Measurements from ENCODE around the gene ZNF396.
A peak's percentile ranks its signal among the peaks of the same experiment; 100 is the strongest.

Gene ZNF396

GRCh38 chr18:35374708-35375107 is 2.4 kb downstream of the ZNF396 start:
- Histone ChIP-seq H3K27me3 (ENCODE audit: insufficient read depth, low read length) (peaks cover 7% of the 10 kb centered on the region), H3K4me3 (ENCODE audit: low read length) (no peak overlapping the region), H3K36me3 (ENCODE audit: insufficient read depth, low read length) (no peaks in the 10 kb centered on the region), H3K4me1 (ENCODE audit: insufficient read depth, low read length) (no peaks in the 10 kb centered on the region), H2AFZ (ENCODE audit: low read depth, low read length) (no peak overlapping the region), H3K9me3 (ENCODE audit: low read length) (no peaks in the 10 kb centered on the region)

- H3K4me1 ChIP-seq (ENCODE audit: insufficient read depth, low read length), result no peaks in the 10 kb centered on the region
These were observed 5.5 kb downstream of the ZNF396 start for GRCh38 chr18:35371412-35372195.

GRCh38 chr18:35369126-35369525 is 8.0 kb downstream of the ZNF396 start:
- Histone ChIP-seq H2AFZ (ENCODE audit: low read depth, low read length) (no peak overlapping the region), H3K4me3 (ENCODE audit: low read length) (no peak overlapping the region), H3K4me1 (ENCODE audit: insufficient read depth, low read length) (no peaks in the 10 kb centered on the region), H3K9me3 (ENCODE audit: low read length) (no peaks in the 10 kb centered on the region), H3K36me3 (ENCODE audit: insufficient read depth, low read length) (no peaks in the 10 kb centered on the region), H3K27me3 (ENCODE audit: insufficient read depth, low read length) (no peaks in the 10 kb centered on the region)

More at GRCh38 chr18:35371412-35372195, 5.5 kb downstream of the ZNF396 start:
- no peaks in the 10 kb centered on the region for H3K27me3 ChIP-seq (ENCODE audit: insufficient read depth, low read length)
- H3K36me3 ChIP-seq (ENCODE audit: insufficient read depth, low read length), result no peaks in the 10 kb centered on the region
- H2AFZ ChIP-seq (ENCODE audit: low read depth, low read length), result no peak overlapping the region
- H3K4me3 ChIP-seq (ENCODE audit: low read length), result no peak overlapping the region
- no peaks in the 10 kb centered on the region for H3K9me3 ChIP-seq (ENCODE audit: low read length)

- Histone ChIP-seq H3K9me3 (ENCODE audit: low read length) (no peaks in the 10 kb centered on the region), H3K27me3 (ENCODE audit: insufficient read depth, low read length) (no peaks in the 10 kb centered on the region), H2AFZ (ENCODE audit: low read depth, low read length) (no peak overlapping the region), H3K4me3 (ENCODE audit: low read length) (no peak overlapping the region), H3K4me1 (ENCODE audit: insufficient read depth, low read length) (no peaks in the 10 kb centered on the region), H3K36me3 (ENCODE audit: insufficient read depth, low read length) (no peaks in the 10 kb centered on the region)
These were observed 8.5 kb downstream of the ZNF396 start for GRCh38 chr18:35368595-35368994.

- H3K27me3 ChIP-seq (ENCODE audit: insufficient read depth, low read length), result no peaks in the 10 kb centered on the region
- no peaks in the 10 kb centered on the region for H3K4me1 ChIP-seq (ENCODE audit: insufficient read depth, low read length)
- no peak overlapping the region for H2AFZ ChIP-seq (ENCODE audit: low read depth, low read length)
- H3K9me3 ChIP-seq (ENCODE audit: low read length), result no peaks in the 10 kb centered on the region
- no peak overlapping the region for H3K4me3 ChIP-seq (ENCODE audit: low read length)
- H3K36me3 ChIP-seq (ENCODE audit: insufficient read depth, low read length), result no peaks in the 10 kb centered on the region
These were observed 14.6 kb downstream of the ZNF396 start for GRCh38 chr18:35362531-35362930.

- Histone ChIP-seq H3K36me3 (ENCODE audit: insufficient read depth, low read length) (no peaks in the 10 kb centered on the region), H3K4me1 (ENCODE audit: insufficient read depth, low read length) (no peaks in the 10 kb centered on the region), H3K4me3 (ENCODE audit: low read length) (no peak overlapping the region), H3K9me3 (ENCODE audit: low read length) (no peaks in the 10 kb centered on the region), H2AFZ (ENCODE audit: low read depth, low read length) (no peak overlapping the region), H3K27me3 (ENCODE audit: insufficient read depth, low read length) (no peaks in the 10 kb centered on the region)
These were observed 15.4 kb downstream of the ZNF396 start for GRCh38 chr18:35361570-35362321.

GRCh38 chr18:35355140-35355618 is 22.0 kb downstream of the ZNF396 start:
- Histone ChIP-seq H3K36me3 (ENCODE audit: insufficient read depth, low read length) (no peaks in the 10 kb centered on the region), H3K4me1 (ENCODE audit: insufficient read depth, low read length) (no peaks in the 10 kb centered on the region), H3K9me3 (ENCODE audit: low read length) (peaks cover 7% of the 10 kb centered on the region), H2AFZ (ENCODE audit: low read depth, low read length) (peak overlapping the region; percentile 59), H3K27me3 (ENCODE audit: insufficient read depth, low read length) (no peaks in the 10 kb centered on the region), H3K4me3 (ENCODE audit: low read length) (peak overlapping the region; percentile 48)

- Histone ChIP-seq H3K9me3 (ENCODE audit: low read length) (peaks cover 7% of the 10 kb centered on the region), H3K4me3 (ENCODE audit: low read length) (no peak overlapping the region), H2AFZ (ENCODE audit: low read depth, low read length) (no peak overlapping the region), H3K36me3 (ENCODE audit: insufficient read depth, low read length) (no peaks in the 10 kb centered on the region), H3K4me1 (ENCODE audit: insufficient read depth, low read length) (no peaks in the 10 kb centered on the region), H3K27me3 (ENCODE audit: insufficient read depth, low read length) (no peaks in the 10 kb centered on the region)
These were observed 24.4 kb downstream of the ZNF396 start for GRCh38 chr18:35352778-35353177.

GRCh38 chr18:35352283-35352682 is 24.9 kb downstream of the ZNF396 start:
- H3K36me3 ChIP-seq (ENCODE audit: insufficient read depth, low read length), result no peaks in the 10 kb centered on the region
- H2AFZ ChIP-seq (ENCODE audit: low read depth, low read length), result no peak overlapping the region
- H3K9me3 ChIP-seq (ENCODE audit: low read length), result peaks cover 7% of the 10 kb centered on the region
- H3K4me3 ChIP-seq (ENCODE audit: low read length), result no peak overlapping the region
- no peaks in the 10 kb centered on the region for H3K27me3 ChIP-seq (ENCODE audit: insufficient read depth, low read length)
- H3K4me1 ChIP-seq (ENCODE audit: insufficient read depth, low read length), result no peaks in the 10 kb centered on the region

GRCh38 chr18:35348001-35348400 is 29.1 kb downstream of the ZNF396 start:
- Histone ChIP-seq H3K4me3 (ENCODE audit: low read length) (no peak overlapping the region), H3K4me1 (ENCODE audit: insufficient read depth, low read length) (peaks cover 18% of the 10 kb centered on the region), H3K36me3 (ENCODE audit: insufficient read depth, low read length) (no peaks in the 10 kb centered on the region), H3K9me3 (ENCODE audit: low read length) (peaks cover 7% of the 10 kb centered on the region), H2AFZ (ENCODE audit: low read depth, low read length) (no peak overlapping the region), H3K27me3 (ENCODE audit: insufficient read depth, low read length) (no peaks in the 10 kb centered on the region)

- no peaks in the 10 kb centered on the region for H3K27me3 ChIP-seq (ENCODE audit: insufficient read depth, low read length)
- no peaks in the 10 kb centered on the region for H3K9me3 ChIP-seq (ENCODE audit: low read length)
- peaks cover 2% of the 10 kb centered on the region for H3K36me3 ChIP-seq (ENCODE audit: insufficient read depth, low read length)
- no peak overlapping the region for H3K4me3 ChIP-seq (ENCODE audit: low read length)
- H2AFZ ChIP-seq (ENCODE audit: low read depth, low read length), result no peak overlapping the region
- peaks cover 23% of the 10 kb centered on the region for H3K4me1 ChIP-seq (ENCODE audit: insufficient read depth, low read length)
These were observed 31.2 kb downstream of the ZNF396 start for GRCh38 chr18:35345950-35346349.

- Histone ChIP-seq H2AFZ (ENCODE audit: low read depth, low read length) (peak overlapping the region; percentile 76), H3K9me3 (ENCODE audit: low read length) (no peaks in the 10 kb centered on the region), H3K4me1 (ENCODE audit: insufficient read depth, low read length) (peaks cover 23% of the 10 kb centered on the region), H3K27me3 (ENCODE audit: insufficient read depth, low read length) (no peaks in the 10 kb centered on the region), H3K4me3 (ENCODE audit: low read length) (peak overlapping the region; percentile 28), H3K36me3 (ENCODE audit: insufficient read depth, low read length) (peaks cover 6% of the 10 kb centered on the region)
These were observed 31.6 kb downstream of the ZNF396 start for GRCh38 chr18:35345460-35345921.

GRCh38 chr18:35344736-35345459 is 32.2 kb downstream of the ZNF396 start:
- Histone ChIP-seq H3K27me3 (ENCODE audit: insufficient read depth, low read length) (no peaks in the 10 kb centered on the region), H3K4me3 (ENCODE audit: low read length) (peak overlapping the region; percentile 91), H3K9me3 (ENCODE audit: low read length) (no peaks in the 10 kb centered on the region), H2AFZ (ENCODE audit: low read depth, low read length) (peak overlapping the region; percentile 76), H3K4me1 (ENCODE audit: insufficient read depth, low read length) (peaks cover 23% of the 10 kb centered on the region), H3K36me3 (ENCODE audit: insufficient read depth, low read length) (peaks cover 12% of the 10 kb centered on the region)
